GM23248 (cell line): ENCODE results near the gene C2CD4D.
"Not testable (repeated sequence)": the region's sequence is repeated elsewhere in the genome, so short reads cannot be mapped to it uniquely, and the experiment has no call there.

Experiments used
- EZH2 ChIP-seq: fragments of 200-600 bp; sonication (generic); IDR thresholded peaks from 2 replicates; pipeline ENCODE4 v1.6.1; 2018; ENCODE audit warnings: antibody characterized with exemption, mild to moderate bottlenecking; ENCODE audit not compliant: insufficient read depth, poor library complexity, severe bottlenecking
- EZH2phosphoT487 ChIP-seq: fragments of 200-600 bp; sonication (generic); IDR thresholded peaks from 2 replicates; pipeline ENCODE4 v1.6.1; 2018; ENCODE audit warnings: antibody characterized with exemption, moderate library complexity, mild to moderate bottlenecking, low read depth; ENCODE audit not compliant: insufficient read depth

DNA sequence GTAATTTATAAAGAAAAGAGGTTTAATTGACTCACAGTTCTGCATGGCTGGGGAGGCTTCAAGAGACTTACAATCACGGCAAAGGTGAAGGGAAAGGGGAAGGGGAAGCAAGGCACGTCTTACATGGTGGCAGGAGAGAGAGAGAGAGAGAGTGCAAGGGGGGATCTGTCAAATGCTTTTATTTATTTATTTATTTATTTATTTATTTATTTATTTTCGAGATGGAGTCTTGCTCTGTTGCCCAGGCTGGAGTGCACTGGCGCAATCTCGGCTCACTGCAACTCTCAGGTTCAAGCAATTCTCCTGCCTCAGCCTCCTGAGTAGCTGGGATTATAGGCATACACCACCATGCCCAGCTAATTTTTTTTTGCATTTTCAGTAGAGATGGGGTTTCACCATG lies 43.3 kb upstream of the C2CD4D start:
- TF ChIP-seq EZH2phosphoT487, EZH2: not testable (repeated sequence)
